GM12801 (cell line): ENCODE measurements around the gene CDH22.

Source experiments
- TF ChIP-seq, protein P1 (sequence below): IDR thresholded peaks from one replicate; pipeline ENCODE4 v1.5.1; 2011; ENCODE audit warnings: control low read depth; ENCODE audit not compliant: insufficient read length; ENCODE audit errors: extremely low read depth

Gene CDH22

DNA sequence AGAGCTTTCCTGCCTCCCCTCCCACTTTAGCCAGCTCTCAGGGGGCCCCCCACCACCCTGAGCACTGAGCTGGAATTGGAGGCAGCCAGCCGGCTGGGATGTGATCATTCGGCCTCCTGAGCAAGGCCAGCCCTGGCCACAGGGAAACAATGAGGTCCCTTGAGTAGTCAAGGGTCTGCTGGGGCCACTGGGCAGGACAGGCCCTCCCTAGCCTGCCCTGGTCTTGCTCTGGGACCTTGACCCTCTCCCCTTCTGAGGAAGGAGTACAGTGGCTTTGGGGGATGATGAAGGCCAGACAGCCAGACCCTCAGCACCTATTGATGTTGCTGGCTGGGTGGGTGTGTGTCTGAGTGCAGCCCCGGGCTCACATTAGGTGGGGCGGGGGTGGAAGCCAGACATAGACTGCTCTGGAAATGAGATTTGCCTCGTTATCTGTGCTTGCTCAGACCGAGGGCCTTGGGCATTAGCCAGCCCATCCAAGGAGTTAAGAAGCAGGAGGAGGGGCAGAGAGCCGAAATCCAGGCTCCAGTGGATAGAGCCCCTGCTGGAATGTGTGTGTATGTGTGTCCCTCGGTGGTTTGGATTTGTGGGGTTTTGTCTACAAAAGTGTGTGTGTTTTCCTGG lies 168.9 kb downstream of the CDH22 start:
- TF ChIP-seq, protein P1, sequence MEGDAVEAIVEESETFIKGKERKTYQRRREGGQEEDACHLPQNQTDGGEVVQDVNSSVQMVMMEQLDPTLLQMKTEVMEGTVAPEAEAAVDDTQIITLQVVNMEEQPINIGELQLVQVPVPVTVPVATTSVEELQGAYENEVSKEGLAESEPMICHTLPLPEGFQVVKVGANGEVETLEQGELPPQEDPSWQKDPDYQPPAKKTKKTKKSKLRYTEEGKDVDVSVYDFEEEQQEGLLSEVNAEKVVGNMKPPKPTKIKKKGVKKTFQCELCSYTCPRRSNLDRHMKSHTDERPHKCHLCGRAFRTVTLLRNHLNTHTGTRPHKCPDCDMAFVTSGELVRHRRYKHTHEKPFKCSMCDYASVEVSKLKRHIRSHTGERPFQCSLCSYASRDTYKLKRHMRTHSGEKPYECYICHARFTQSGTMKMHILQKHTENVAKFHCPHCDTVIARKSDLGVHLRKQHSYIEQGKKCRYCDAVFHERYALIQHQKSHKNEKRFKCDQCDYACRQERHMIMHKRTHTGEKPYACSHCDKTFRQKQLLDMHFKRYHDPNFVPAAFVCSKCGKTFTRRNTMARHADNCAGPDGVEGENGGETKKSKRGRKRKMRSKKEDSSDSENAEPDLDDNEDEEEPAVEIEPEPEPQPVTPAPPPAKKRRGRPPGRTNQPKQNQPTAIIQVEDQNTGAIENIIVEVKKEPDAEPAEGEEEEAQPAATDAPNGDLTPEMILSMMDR = no peak

DNA sequence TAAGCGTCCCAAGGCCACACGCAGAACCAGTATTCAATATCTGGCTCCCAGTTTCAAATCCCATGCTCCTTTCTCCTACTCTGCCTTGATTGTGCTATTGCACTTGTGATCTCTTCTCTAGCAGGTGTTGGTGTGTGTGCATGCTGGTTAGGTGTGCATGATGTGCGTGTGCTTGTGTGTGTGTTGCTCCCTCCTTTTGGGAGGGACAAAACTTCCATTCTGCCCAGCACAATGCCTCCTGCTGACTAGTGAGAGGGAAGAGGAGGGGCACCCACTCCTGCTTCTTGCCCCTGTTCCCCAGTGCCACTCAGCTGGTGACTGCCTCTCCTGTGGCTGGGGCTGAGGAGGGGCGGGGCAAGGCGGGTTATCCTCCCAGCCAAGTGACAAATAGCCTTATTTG lies 170.5 kb downstream of the CDH22 start:
- TF ChIP-seq, protein P1 = no peak

DNA sequence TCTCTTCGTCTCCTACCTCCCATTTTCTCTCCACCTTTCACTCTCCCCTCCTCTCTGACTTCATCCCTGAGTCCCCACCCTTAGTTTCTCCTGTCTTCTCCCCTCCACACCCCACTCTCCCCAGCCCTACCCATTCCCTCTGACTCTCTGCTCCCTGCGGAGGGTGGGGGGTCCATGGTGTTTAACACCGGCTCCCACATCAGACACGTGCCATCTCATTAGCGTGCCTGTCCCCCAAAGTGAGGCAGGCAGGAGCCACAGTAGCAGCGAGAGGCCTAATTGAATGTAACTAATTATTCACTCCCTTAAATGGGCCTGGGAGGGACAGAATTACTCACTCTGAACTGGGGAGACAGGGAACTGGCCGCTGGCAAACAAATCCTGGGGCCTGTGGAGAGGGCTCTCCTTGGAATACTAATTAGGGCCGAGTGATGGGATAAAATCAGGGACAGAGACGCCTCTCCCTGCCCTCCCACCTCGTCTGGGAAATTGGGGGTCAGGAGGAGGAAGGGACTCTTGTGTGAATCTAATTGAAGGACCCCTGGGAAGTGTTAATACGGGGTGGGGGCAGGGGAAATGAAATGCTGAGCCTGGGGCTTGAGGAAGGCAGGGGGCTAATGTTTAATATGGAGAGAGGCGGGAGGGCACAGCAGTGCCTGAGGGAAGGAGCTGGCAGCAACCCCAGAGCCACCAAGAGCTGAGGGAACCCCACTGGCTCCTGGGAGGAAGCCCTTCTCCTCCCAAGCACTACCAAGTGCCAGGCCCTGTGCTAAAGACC lies 172.3 kb downstream of the CDH22 start:
- TF ChIP-seq, protein P1 = no peak

DNA sequence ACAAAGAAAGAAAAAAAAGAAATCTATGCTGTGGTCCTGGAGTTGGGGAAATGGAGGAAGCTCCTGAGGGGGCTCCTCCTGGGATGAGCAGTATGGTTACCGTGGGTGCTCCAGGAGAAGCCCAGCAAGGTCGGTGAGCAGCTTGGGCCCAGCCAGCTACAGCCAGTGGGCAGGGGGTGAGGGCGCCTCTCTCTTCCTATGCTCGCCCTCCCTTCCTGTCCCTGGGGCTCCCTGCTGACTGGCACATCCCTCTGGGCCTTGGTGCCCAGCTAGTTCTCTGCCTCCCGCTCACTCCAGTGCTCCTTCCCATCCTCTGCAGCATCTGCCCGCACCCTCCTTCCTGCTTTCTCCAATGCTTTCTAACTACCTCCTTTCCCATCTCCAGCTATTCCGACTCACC lies 173.6 kb downstream of the CDH22 start:
- TF ChIP-seq, protein P1 = no peak

DNA sequence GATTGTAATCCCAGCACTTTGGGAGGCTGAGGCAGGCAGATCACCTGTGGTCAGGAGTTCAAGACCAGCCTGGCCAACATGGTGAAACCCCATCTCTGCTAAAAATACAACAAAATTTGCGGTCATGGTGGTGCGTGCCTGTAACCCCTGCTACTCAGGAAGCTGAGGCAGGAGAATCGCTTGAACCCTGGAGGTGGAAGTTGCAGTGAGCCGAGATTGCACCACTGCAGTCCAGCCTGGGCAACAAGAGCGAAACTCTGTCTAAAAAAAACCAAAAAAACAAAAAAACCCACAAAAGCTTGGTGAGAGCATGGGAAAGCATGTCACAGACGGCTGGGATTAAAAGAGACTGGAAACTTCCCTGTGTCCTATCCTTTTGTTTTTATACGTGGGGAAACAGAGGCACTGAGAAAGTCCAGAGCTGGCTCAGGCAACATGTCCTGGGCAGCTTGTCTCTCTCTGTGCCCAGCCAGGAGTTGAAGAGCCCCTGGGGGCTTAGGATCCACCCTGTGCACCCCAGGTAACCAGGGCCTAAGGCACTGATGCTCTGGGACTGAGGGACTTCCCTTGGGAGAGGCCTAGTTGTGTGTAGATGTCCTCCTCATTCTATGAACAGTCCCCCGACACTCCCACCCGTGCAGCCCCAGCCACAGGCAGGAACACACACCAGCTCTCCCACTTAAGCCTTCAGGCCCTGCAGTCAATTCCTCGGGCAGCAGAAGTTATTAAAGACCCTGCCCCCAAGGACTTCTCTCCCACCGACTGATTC lies 174.2 kb downstream of the CDH22 start:
- TF ChIP-seq, protein P1 = no peak

DNA sequence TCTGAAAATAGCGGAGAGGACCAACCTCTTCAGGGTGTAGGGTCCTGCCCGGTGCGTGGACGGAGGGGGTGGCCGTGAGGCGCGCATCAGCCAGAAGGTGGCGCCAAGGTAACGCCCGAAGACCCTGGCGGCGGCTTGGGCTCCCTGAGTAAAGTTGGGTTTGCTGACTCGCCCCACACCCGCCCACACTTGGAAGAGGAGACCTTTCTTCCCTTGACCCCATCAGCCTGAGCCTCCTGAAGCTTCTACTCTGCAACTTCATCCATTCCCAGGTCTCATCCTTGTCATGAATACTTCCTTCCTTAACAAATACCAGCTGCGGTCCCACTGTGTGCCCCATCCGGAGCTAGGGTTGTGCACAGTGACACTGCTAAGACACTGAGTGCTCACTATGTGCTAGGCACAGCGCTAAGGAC lies 175.6 kb downstream of the CDH22 start:
- TF ChIP-seq, protein P1 = no peak

DNA sequence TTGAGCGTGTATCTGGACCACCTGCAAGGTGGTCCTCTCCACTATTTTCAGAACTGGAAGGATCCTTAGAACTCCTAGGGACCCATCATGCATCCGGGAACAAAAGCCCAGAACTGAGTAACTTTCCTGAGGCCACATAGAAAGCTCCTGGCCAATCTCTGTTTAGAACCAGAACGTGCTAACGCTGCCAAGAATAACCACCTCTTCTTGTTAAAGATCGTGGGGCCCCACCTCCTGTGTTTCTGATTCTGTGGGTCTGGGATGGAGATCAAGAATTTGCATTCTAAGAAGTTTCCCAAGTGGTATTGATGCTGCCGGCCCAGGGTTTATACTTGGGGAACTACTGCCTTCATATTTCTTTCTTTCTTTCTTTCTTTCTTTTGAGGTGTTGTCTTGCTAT lies 176.9 kb downstream of the CDH22 start:
- TF ChIP-seq, protein P1 = no peak
